ENCODE data around the gene LAMTOR3.

LAMTOR3 gene

DNA sequence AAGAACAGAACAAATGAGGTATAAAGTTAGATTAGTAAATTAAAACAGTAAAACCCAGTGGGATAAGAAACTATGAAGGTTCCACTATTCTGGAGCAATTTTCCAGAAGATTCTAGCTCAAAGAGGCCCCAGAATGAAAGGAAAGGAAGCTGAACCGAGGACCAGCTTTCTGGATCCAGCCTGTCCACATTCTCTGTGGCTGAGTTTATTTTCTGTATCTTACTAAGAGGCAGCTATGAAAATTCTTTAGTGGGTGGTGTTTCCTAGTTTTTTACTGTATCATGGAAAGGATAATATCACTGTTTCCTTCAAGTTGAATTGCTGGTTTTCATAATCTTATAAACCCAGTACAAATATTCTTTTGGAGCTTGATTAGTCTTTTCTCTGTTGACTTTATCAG, 65.8 kb downstream of the LAMTOR3 start:
- DNase-seq: no peak
